ENCODE data around the gene OTOGL. TPM values are rescaled to one million over a fixed set of nuclear protein-coding genes. Genes with fewer than 3 reads are reported as not detected.
"Not testable (repeated sequence)": the region's sequence is repeated elsewhere in the genome, so short reads cannot be mapped to it uniquely, and the experiment has no call there.

Gene OTOGL
- total RNA-seq, 5 donors from 2014 or later (not counting 1 experiment from before 2014, with no cell fraction given), result not detected

- no peaks in the 10 kb centered on the region for H3K9me3 ChIP-seq
- H3K4me1 ChIP-seq (ENCODE audit: control insufficient read depth in 1 of 2, extremely low read depth in 1 of 2, insufficient read depth in 2 of 2, low read length in 2 of 2), result no peaks in the 10 kb centered on the region
- no peak overlapping the region for H3K4me3 ChIP-seq (ENCODE audit: control insufficient read depth in 1 of 2, extremely low read depth in 1 of 2, low read length in 1 of 2)
- no peak overlapping the region for H3K27ac ChIP-seq (ENCODE audit: low read length)
- no peak for DNase-seq
- 67% methylated on average over 1 of the region's 1 CpG for WGBS (ENCODE audit: insufficient coverage)
- peaks cover 0 to 3% (median 0%) of the 10 kb centered on the region in 3 donors for H3K9me3 Mint-ChIP-seq
- H3K27me3 ChIP-seq (replicated peaks in 1 of 2; ENCODE audit: control insufficient read depth in 2 of 2, extremely low read depth in 1 of 2, insufficient read depth in 2 of 2, low read length in 1 of 2), result peaks cover 0 to 8% of the 10 kb centered on the region in 2 experiments
- ChIA-PET CTCF (no interaction called here), POLR2A (no interaction called here)
- H3K27ac Mint-ChIP-seq, result no peak overlapping the region
- H3K27me3 Mint-ChIP-seq, result peaks cover 2 to 8% of the 10 kb centered on the region in 2 donors
- no peak for ATAC-seq (replicated peaks in 1 of 4)
- H3K36me3 Mint-ChIP-seq, result no peaks in the 10 kb centered on the region
- H3K4me3 Mint-ChIP-seq, result no peak overlapping the region
- H3K36me3 ChIP-seq (ENCODE audit: control insufficient read depth in 2 of 2, extremely low read depth in 1 of 2, insufficient read depth in 1 of 2, low read length in 1 of 2), result no peaks in the 10 kb centered on the region
- H3K4me1 Mint-ChIP-seq, result no peaks in the 10 kb centered on the region
These were observed 194.0 kb downstream of the OTOGL start for GRCh38 chr12:80293347-80293746.

GRCh38 chr12:80293759-80294158 is 194.4 kb downstream of the OTOGL start:
- Mint-ChIP-seq H3K36me3 (no peaks in the 10 kb centered on the region), H3K4me3 (no peak overlapping the region), H3K27me3 (peaks cover 0 to 4% of the 10 kb centered on the region in 2 donors), H3K27ac (no peak overlapping the region), H3K4me1 (no peaks in the 10 kb centered on the region), H3K9me3 (no peaks in the 10 kb centered on the region)
- ATAC-seq (replicated peaks in 1 of 4), result no peak
- DNase-seq, result no peak
- Histone ChIP-seq H3K4me3 (ENCODE audit: control insufficient read depth in 1 of 2, extremely low read depth in 1 of 2, low read length in 1 of 2) (no peak overlapping the region), H3K36me3 (ENCODE audit: control insufficient read depth in 2 of 2, extremely low read depth in 1 of 2, insufficient read depth in 1 of 2, low read length in 1 of 2) (no peaks in the 10 kb centered on the region), H3K27me3 (replicated peaks in 1 of 2; ENCODE audit: control insufficient read depth in 2 of 2, extremely low read depth in 1 of 2, insufficient read depth in 2 of 2, low read length in 1 of 2) (peaks cover 0 to 8% of the 10 kb centered on the region in 2 experiments), H3K4me1 (ENCODE audit: control insufficient read depth in 1 of 2, extremely low read depth in 1 of 2, insufficient read depth in 2 of 2, low read length in 2 of 2) (no peaks in the 10 kb centered on the region), H3K27ac (ENCODE audit: low read length) (no peak overlapping the region), H3K9me3 (no peaks in the 10 kb centered on the region)
- POLR2A ChIA-PET, result no interaction called here
- CTCF ChIA-PET, result no interaction called here
- WGBS (ENCODE audit: insufficient coverage), result no CpG with 5 or more reads among the region's 1 CpG

GRCh38 chr12:80299219-80299618 is 199.9 kb downstream of the OTOGL start:
- no peak overlapping the region for H3K27ac ChIP-seq (ENCODE audit: low read length)
- Mint-ChIP-seq H3K4me1 (no peaks in the 10 kb centered on the region), H3K27me3 (no peaks in the 10 kb centered on the region), H3K36me3 (no peaks in the 10 kb centered on the region), H3K4me3 (no peak overlapping the region), H3K9me3 (no peaks in the 10 kb centered on the region), H3K27ac (no peak overlapping the region)
- ChIA-PET POLR2A (no interaction called here), CTCF (interaction anchor here in 1 of 2 donors (0.7 kb wide), 1 partner anchor 147 kb away, joined by 5 read pairs; no protein-coding TSS in a partner anchor)
- no peaks in the 10 kb centered on the region for H3K36me3 ChIP-seq (ENCODE audit: control insufficient read depth in 2 of 2, extremely low read depth in 1 of 2, insufficient read depth in 1 of 2, low read length in 1 of 2)
- WGBS (ENCODE audit: insufficient coverage), result no CpG with 5 or more reads among the region's 1 CpG
- no peaks in the 10 kb centered on the region for H3K9me3 ChIP-seq
- ATAC-seq (replicated peaks in 1 of 4) (no peak), DNase-seq (no peak)
- H3K4me3 ChIP-seq (ENCODE audit: control insufficient read depth in 1 of 2, extremely low read depth in 1 of 2, low read length in 1 of 2), result no peak overlapping the region
- no peaks in the 10 kb centered on the region for H3K4me1 ChIP-seq (ENCODE audit: control insufficient read depth in 1 of 2, extremely low read depth in 1 of 2, insufficient read depth in 2 of 2, low read length in 2 of 2)
- H3K27me3 ChIP-seq (replicated peaks in 1 of 2; ENCODE audit: control insufficient read depth in 2 of 2, extremely low read depth in 1 of 2, insufficient read depth in 2 of 2, low read length in 1 of 2), result no peaks in the 10 kb centered on the region

DNA sequence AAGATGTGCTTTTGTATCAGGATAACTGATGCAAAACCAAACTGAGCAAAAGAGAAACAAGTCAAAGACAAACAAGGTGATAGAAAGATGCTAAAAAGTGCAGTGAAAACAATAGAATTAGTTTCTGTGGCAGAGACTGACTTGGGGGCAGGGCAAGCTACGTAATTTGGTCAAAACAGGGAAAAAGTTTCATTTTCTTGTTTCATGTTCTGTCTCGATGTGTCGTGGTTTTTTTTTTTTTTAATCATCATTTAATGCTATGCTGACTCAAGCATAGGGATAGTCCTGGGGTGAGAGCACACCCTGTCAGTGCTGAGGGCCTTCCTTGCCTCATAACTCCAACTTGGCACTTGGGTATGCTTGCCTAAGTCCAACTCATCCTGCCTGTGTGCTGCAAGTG is 200.6 kb downstream of the OTOGL start:
- H3K27me3 Mint-ChIP-seq, result no peaks in the 10 kb centered on the region
- Histone ChIP-seq H3K27ac (ENCODE audit: low read length) (no peak overlapping the region), H3K36me3 (ENCODE audit: control insufficient read depth in 2 of 2, extremely low read depth in 1 of 2, insufficient read depth in 1 of 2, low read length in 1 of 2) (no peaks in the 10 kb centered on the region), H3K4me1 (ENCODE audit: control insufficient read depth in 1 of 2, extremely low read depth in 1 of 2, insufficient read depth in 2 of 2, low read length in 2 of 2) (no peaks in the 10 kb centered on the region), H3K9me3 (no peaks in the 10 kb centered on the region), H3K4me3 (ENCODE audit: control insufficient read depth in 1 of 2, extremely low read depth in 1 of 2, low read length in 1 of 2) (no peak overlapping the region), H3K27me3 (replicated peaks in 1 of 2; ENCODE audit: control insufficient read depth in 2 of 2, extremely low read depth in 1 of 2, insufficient read depth in 2 of 2, low read length in 1 of 2) (no peaks in the 10 kb centered on the region)
- ChIA-PET CTCF (interaction anchor here in 1 of 2 donors (0.7 kb wide), 1 partner anchor 146 kb away, joined by 5 read pairs; no protein-coding TSS in a partner anchor), POLR2A (no interaction called here)
- WGBS (ENCODE audit: insufficient coverage), result no CpG with 5 or more reads among the region's 3 CpGs
- no peak for ATAC-seq (replicated peaks in 1 of 4)
- no peak overlapping the region for H3K27ac Mint-ChIP-seq
- no peaks in the 10 kb centered on the region for H3K9me3 Mint-ChIP-seq
- no peaks in the 10 kb centered on the region for H3K36me3 Mint-ChIP-seq
- DNase-seq, result no peak
- no peak overlapping the region for H3K4me3 Mint-ChIP-seq
- H3K4me1 Mint-ChIP-seq, result no peaks in the 10 kb centered on the region

DNA sequence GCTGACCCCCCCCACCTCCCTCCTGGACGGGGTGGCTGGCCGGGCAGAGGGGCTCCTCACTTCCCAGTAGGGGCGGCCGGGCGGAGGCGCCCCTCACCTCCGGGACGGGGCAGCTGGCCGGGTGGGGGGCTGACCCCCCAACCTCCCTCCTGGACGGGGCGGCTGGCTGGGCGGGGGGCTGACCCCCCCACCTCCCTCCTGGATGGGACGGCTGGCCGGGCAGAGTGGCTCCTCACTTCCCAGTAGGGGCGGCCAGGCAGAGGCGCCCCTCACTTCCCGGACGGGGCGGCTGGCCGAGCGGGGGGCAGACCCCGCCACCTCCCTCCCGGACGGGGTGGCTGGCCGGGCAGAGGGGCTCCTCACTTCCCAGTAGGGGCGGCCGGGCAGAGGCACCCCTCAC is 208.1 kb downstream of the OTOGL start:
- CTCF ChIA-PET; H3K36me3 ChIP-seq (ENCODE audit: control insufficient read depth in 2 of 2, extremely low read depth in 1 of 2, insufficient read depth in 1 of 2, low read length in 1 of 2); H3K27me3 ChIP-seq (replicated peaks in 1 of 2; ENCODE audit: control insufficient read depth in 2 of 2, extremely low read depth in 1 of 2, insufficient read depth in 2 of 2, low read length in 1 of 2); H3K27me3 Mint-ChIP-seq; H3K9me3 Mint-ChIP-seq; POLR2A ChIA-PET; H3K36me3 Mint-ChIP-seq; H3K4me1 Mint-ChIP-seq; DNase-seq; H3K4me3 Mint-ChIP-seq; H3K27ac ChIP-seq (ENCODE audit: low read length); H3K27ac Mint-ChIP-seq; H3K4me1 ChIP-seq (ENCODE audit: control insufficient read depth in 1 of 2, extremely low read depth in 1 of 2, insufficient read depth in 2 of 2, low read length in 2 of 2); H3K9me3 ChIP-seq; ATAC-seq (replicated peaks in 1 of 4); H3K4me3 ChIP-seq (ENCODE audit: control insufficient read depth in 1 of 2, extremely low read depth in 1 of 2, low read length in 1 of 2): not testable (repeated sequence)
- 90% methylated on average over 10 of the region's 27 CpGs for WGBS (ENCODE audit: insufficient coverage)

DNA sequence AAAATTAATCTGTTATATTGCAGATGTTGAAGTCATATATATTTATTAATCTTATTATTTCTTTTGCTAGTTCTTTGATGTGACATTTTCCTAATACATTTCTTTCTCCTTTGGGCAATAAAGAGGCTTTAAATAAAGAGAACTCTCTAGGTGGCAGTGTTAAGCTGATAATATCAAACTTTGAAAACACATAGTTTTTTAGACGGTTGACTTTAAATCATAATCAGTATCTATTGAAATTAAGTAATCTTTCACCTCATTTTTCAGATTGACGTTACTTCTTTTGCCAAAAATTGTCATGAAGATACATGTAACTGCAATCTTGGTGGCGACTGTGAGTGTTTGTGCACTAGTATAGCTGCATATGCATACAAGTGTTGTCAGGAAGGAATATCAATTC is 213.9 kb downstream of the OTOGL start:
- no peaks in the 10 kb centered on the region for H3K4me1 Mint-ChIP-seq

GRCh38 chr12:80314741-80315140 is 215.4 kb downstream of the OTOGL start:
- Histone ChIP-seq H3K27ac (ENCODE audit: low read length) (no peak overlapping the region), H3K36me3 (ENCODE audit: control insufficient read depth in 2 of 2, extremely low read depth in 1 of 2, insufficient read depth in 1 of 2, low read length in 1 of 2) (no peaks in the 10 kb centered on the region), H3K9me3 (no peaks in the 10 kb centered on the region), H3K4me3 (ENCODE audit: control insufficient read depth in 1 of 2, extremely low read depth in 1 of 2, low read length in 1 of 2) (no peak overlapping the region), H3K27me3 (replicated peaks in 1 of 2; ENCODE audit: control insufficient read depth in 2 of 2, extremely low read depth in 1 of 2, insufficient read depth in 2 of 2, low read length in 1 of 2) (no peaks in the 10 kb centered on the region), H3K4me1 (ENCODE audit: control insufficient read depth in 1 of 2, extremely low read depth in 1 of 2, insufficient read depth in 2 of 2, low read length in 2 of 2) (no peaks in the 10 kb centered on the region)
- no peak for DNase-seq
- no peak overlapping the region for H3K4me3 Mint-ChIP-seq
- H3K4me1 Mint-ChIP-seq, result no peaks in the 10 kb centered on the region
- H3K36me3 Mint-ChIP-seq, result no peaks in the 10 kb centered on the region
- ATAC-seq (replicated peaks in 1 of 4), result no peak
- no peaks in the 10 kb centered on the region for H3K9me3 Mint-ChIP-seq
- WGBS (ENCODE audit: insufficient coverage), result no CpG with 5 or more reads among the region's 1 CpG
- ChIA-PET CTCF (no interaction called here), POLR2A (no interaction called here)
- no peak overlapping the region for H3K27ac Mint-ChIP-seq
- no peaks in the 10 kb centered on the region for H3K27me3 Mint-ChIP-seq

More for the DNA sequence above, 213.9 kb downstream of the OTOGL start:
- 71% methylated on average over 1 of the region's 3 CpGs for WGBS (ENCODE audit: insufficient coverage)
- H3K27me3 ChIP-seq (replicated peaks in 1 of 2; ENCODE audit: control insufficient read depth in 2 of 2, extremely low read depth in 1 of 2, insufficient read depth in 2 of 2, low read length in 1 of 2), result no peaks in the 10 kb centered on the region
- H3K4me3 ChIP-seq (ENCODE audit: control insufficient read depth in 1 of 2, extremely low read depth in 1 of 2, low read length in 1 of 2), result no peak overlapping the region
- ChIA-PET POLR2A (no interaction called here), CTCF (no interaction called here)
- no peaks in the 10 kb centered on the region for H3K36me3 ChIP-seq (ENCODE audit: control insufficient read depth in 2 of 2, extremely low read depth in 1 of 2, insufficient read depth in 1 of 2, low read length in 1 of 2)
- no peaks in the 10 kb centered on the region for H3K27me3 Mint-ChIP-seq
- H3K4me1 ChIP-seq (ENCODE audit: control insufficient read depth in 1 of 2, extremely low read depth in 1 of 2, insufficient read depth in 2 of 2, low read length in 2 of 2), result no peaks in the 10 kb centered on the region
- no peak overlapping the region for H3K27ac ChIP-seq (ENCODE audit: low read length)
- H3K36me3 Mint-ChIP-seq, result no peaks in the 10 kb centered on the region
- peaks cover 0 to 7% (median 0%) of the 10 kb centered on the region in 3 donors for H3K9me3 Mint-ChIP-seq
- H3K27ac Mint-ChIP-seq, result no peak overlapping the region
- no peak overlapping the region for H3K4me3 Mint-ChIP-seq
- no peak for ATAC-seq (replicated peaks in 1 of 4)
- no peak for DNase-seq
- H3K9me3 ChIP-seq, result no peaks in the 10 kb centered on the region

Measured in T-cell (primary cell).